AG09309 (cell line): ENCODE data around the gene ELL.

ENCODE experiments used
- DNase-seq: peaks from one replicate; pipeline ENCODE4 v3.0.0-alpha.2; 2010; ENCODE audit warnings: low read depth
- H3K4me3 ChIP-seq: 2 replicates; pipeline ENCODE4 v1.5.1; 2011; ENCODE audit warnings: mild to moderate bottlenecking, low read depth, low read length, moderate library complexity; ENCODE audit not compliant: control insufficient read depth
- TF ChIP-seq, protein P1 (sequence below): IDR thresholded peaks from 2 replicates; pipeline ENCODE4 v1.5.1; 2011; ENCODE audit warnings: mild to moderate bottlenecking, low read depth, low read length, inconsistent platforms; ENCODE audit not compliant: insufficient read depth, control insufficient read depth; ENCODE audit errors: missing control alignments

The ELL gene

DNA sequence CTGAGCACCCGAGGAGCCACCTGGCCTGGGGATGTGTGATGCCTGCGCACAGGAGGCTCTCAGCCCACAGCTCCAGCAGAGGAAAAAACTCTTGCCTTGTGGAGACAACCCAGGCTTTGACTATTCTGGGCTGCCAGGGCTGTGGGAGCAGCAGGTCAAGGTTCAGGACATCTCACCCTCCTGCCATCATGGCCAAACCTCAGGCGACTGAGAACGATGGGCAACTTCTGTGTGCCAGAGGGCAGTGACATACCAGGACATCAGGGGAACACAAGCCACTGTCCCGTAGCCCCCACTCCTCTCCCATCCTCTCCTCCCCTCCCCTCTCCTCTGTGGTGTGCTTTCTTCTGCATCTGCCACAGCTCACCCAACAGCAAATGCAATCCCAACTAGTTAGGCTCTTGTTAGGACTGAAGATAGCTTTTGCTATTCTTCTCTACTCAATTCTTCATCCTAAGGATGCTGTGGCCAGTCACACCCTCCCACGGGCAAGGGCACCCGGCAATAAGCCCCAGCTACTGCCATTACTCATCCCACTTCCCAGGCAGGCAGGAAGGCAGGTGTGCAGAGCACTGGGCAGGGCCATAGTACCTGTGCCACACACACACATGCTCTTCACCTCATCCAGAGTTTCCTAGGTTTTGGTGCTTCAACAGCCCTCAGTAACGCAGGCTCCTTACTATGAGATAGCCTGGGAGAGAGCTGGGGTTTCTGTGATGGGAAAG, 16.8 kb downstream of the ELL start:
- no peak overlapping the region for H3K4me3 ChIP-seq
- no peak for DNase-seq
- TF ChIP-seq, protein P1, sequence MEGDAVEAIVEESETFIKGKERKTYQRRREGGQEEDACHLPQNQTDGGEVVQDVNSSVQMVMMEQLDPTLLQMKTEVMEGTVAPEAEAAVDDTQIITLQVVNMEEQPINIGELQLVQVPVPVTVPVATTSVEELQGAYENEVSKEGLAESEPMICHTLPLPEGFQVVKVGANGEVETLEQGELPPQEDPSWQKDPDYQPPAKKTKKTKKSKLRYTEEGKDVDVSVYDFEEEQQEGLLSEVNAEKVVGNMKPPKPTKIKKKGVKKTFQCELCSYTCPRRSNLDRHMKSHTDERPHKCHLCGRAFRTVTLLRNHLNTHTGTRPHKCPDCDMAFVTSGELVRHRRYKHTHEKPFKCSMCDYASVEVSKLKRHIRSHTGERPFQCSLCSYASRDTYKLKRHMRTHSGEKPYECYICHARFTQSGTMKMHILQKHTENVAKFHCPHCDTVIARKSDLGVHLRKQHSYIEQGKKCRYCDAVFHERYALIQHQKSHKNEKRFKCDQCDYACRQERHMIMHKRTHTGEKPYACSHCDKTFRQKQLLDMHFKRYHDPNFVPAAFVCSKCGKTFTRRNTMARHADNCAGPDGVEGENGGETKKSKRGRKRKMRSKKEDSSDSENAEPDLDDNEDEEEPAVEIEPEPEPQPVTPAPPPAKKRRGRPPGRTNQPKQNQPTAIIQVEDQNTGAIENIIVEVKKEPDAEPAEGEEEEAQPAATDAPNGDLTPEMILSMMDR = no peak

DNA sequence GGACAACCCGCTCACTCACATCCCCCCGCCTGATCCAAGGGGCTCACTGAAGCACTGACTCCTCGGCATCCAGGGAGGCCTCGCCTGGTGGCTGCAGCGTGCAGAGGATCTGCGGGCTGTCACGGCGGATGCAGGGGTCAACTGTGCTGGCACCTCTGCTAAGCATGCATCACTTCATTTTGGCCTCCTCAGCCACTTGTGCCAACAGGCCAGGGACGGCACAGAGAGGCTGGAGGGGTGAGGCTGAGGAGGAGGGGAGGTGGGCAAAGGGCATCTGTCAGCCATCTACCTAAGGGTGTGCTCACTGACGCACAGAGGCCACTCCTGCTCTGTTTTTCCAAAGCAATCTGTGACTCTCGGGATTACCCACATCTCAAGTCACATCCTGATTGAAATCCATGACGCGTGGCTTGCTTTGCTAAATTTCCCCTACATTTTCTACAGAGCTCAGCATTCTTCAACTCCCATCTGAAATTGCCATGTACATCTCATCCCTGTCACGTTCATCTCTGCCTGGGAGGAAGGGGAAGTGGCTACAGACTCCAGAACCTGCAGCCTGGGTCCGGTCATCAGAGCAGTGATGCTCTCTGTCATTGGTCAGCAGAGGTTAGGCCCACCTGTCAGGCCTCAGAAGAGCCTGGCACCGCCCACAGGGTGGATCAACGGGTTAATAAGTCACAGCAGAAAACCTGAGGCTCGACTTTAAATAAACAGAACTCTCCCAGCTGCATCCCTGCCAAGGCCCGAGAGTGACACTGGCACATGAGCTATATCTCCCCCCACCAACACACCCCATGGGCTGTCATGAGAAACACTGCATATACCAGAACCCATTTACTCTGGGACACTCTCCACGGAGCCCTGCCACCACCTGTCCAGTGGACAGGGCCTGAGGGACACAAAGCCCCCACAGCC, 17.6 kb downstream of the ELL start:
- no peak overlapping the region for H3K4me3 ChIP-seq
- TF ChIP-seq, protein P1 = no peak
- no peak for DNase-seq

DNA sequence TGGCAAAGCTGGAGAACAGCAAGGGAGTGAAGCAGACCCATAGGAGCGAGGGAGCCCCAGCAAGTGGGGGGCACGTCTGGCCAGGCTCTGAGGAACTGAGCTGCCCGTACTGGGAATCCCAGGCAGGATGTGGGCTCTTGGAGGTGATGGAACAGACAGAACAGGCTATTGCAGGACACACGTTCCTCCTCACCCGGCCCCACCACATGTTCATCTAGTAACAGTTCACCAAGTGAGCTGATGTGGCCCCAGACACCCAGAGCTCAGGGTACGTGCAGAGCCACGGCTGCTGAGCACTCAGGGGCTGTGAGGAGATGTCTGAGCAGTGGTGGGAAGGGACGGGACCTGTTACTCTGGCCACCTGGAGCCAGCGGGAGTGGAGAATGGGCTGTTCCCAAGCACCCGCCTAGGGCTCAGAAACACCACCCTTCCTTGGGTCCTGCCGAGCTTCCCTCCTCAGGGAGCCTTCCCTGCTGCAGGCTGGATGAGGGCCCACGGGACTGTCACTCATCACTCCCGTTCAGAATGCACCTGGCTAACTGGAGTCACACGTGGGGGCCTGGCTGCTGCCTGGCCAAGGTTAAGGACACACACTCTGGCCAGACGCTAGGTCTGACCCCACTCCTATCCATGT, 18.4 kb downstream of the ELL start:
- TF ChIP-seq, protein P1 = no peak
- DNase-seq = no peak
- H3K4me3 ChIP-seq = no peak overlapping the region

DNA sequence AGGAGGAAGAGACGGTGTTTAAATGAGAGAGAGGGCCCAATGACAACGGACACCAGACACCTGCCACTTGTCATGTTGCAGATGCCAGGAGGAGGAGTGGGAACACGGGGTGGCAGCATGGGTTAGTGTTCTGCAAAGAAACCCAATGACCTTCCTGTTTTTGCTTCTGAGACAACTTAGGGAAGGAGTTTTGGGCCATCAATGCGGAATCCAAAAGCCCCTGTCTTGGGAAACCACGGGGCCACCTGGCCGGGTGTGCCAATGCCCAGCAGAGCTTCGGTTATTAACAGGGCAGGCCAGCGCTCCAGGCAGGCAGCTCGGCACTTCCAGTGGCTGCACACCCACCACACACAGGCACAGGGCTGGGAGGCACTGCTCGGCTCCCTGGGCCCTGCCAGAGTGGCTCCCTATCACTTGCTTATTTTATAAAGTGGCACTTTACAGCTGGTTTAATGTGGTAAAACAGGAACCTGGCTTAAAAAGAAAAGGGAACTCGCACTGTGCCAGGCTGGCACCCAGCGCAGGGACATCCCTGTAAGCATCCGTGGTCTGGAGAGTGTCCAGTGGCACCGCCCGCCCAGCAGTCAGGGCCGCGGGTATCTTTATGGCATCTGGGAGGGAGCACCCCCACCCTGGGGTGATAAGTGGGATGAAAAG, 19.1 kb downstream of the ELL start:
- no peak overlapping the region for H3K4me3 ChIP-seq
- TF ChIP-seq, protein P1 = no peak
- DNase-seq = no peak

GRCh38 chr19:18502246-18502637, 19.6 kb downstream of the ELL start:
- no peak for DNase-seq
- TF ChIP-seq, protein P1 = no peak
- no peak overlapping the region for H3K4me3 ChIP-seq

GRCh38 chr19:18501832-18502231, 20.0 kb downstream of the ELL start:
- H3K4me3 ChIP-seq = no peak overlapping the region
- DNase-seq = no peak
- TF ChIP-seq, protein P1 = no peak
